Endothelial cell of umbilical vein (primary cell): Measurements from ENCODE around the gene WDR93. TPM values are rescaled to one million over a fixed set of nuclear protein-coding genes. Genes with fewer than 3 reads are reported as not detected.

ENCODE experiments used
- BruUV-seq: library from RNA; stranded (reverse); fragments of 400-500 nt; replicated peaks from 2 replicates; lab custom pipeline; 2021; lab: Mats Ljungman, UMichigan
- CTCF ChIA-PET: fragments of 300-600, 350-600 bp; sonication (Branson Sonifier 250); formaldehyde crosslinking; loops from one replicate; lab custom pipeline; 2021; ENCODE audit warnings: antibody characterized with exemption, inconsistent platforms; lab: Charles Lee
- POLR2A ChIA-PET: fragments of 300-600, 350-600 bp; sonication (Branson Sonifier 250); formaldehyde crosslinking; loops from one replicate; lab custom pipeline; 2021; ENCODE audit warnings: antibody characterized with exemption, inconsistent platforms; lab: Charles Lee
- DNase-seq: peaks from one replicate; pipeline ENCODE4 v3.0.0-alpha.2; 2011; ENCODE audit warnings: low read depth, low spot score
- FAIRE-seq: peaks from 2 replicates; lab custom pipeline; 2011; peaks lifted over from hg19 to GRCh38; lab: Jason Lieb, UNC
- H2AFZ ChIP-seq: 2 replicates; pipeline ENCODE4 v1.6.0; 2012; ENCODE audit warnings: low read depth, low read length, control low read depth, inconsistent platforms
- H3K27ac ChIP-seq: 2 replicates; pipeline ENCODE4 v1.5.1; 2011; ENCODE audit warnings: low read depth, mild to moderate bottlenecking, control low read depth, low read length, moderate library complexity; ENCODE audit not compliant: insufficient read depth
- H3K27me3 ChIP-seq, 2 experiments: 2 replicates each; pipeline versions ENCODE4 v1.6.0 to v1.6.1; 2011; ENCODE audit warnings: low read length in 2 of 2, mixed read lengths in 1 of 2; ENCODE audit not compliant: control insufficient read depth in 2 of 2, insufficient read depth in 2 of 2
- H3K36me3 ChIP-seq, 2 experiments: 2 replicates in 1 of 2; 3 replicates in 1 of 2; pipeline ENCODE4 v1.5.1; 2011; ENCODE audit warnings: low read length in 2 of 2, mild to moderate bottlenecking in 1 of 2, moderate library complexity in 1 of 2; ENCODE audit not compliant: control insufficient read depth in 2 of 2, insufficient read depth in 2 of 2; ENCODE audit errors: extremely low read depth in 1 of 2
- H3K4me1 ChIP-seq: 3 replicates; pipeline ENCODE4 v1.5.1; 2011; ENCODE audit warnings: mild to moderate bottlenecking, low read length; ENCODE audit not compliant: control insufficient read depth, insufficient read depth; ENCODE audit errors: extremely low read depth
- H3K4me2 ChIP-seq: 2 replicates; pipeline ENCODE4 v1.6.1; 2011; ENCODE audit warnings: low read length, control low read depth, mixed read lengths; ENCODE audit not compliant: insufficient read depth
- H3K4me3 ChIP-seq, 3 experiments: fragments of 200-600 bp in 1 of 3; sonication (generic), shearing (Covaris generic) in 1 of 3; replicated peaks in 1 of 3; 2 replicates each; pipeline ENCODE4 v1.5.1; 2011 to 2016; ENCODE audit warnings: control low read depth in 3 of 3, low read length in 3 of 3, mild to moderate bottlenecking in 2 of 3, inconsistent platforms in 1 of 3, low read depth in 1 of 3, moderate library complexity in 1 of 3; ENCODE audit not compliant: insufficient read depth in 1 of 3
- H3K79me2 ChIP-seq: 2 replicates; pipeline ENCODE4 v1.6.0; 2012; ENCODE audit warnings: low read length, inconsistent platforms; ENCODE audit not compliant: control insufficient read depth, insufficient read depth
- H3K9ac ChIP-seq: replicated peaks from 2 replicates; pipeline ENCODE3; 2011; ENCODE audit warnings: low read length, control low read depth; ENCODE audit not compliant: insufficient read depth; ENCODE audit errors: extremely low read depth
- H3K9me1 ChIP-seq: replicated peaks from 3 replicates; pipeline ENCODE4 v1.6.0; 2011; ENCODE audit warnings: mild to moderate bottlenecking, low read length; ENCODE audit not compliant: control insufficient read depth, insufficient read depth; ENCODE audit errors: extremely low read depth
- H3K9me3 ChIP-seq: replicated peaks from 2 replicates; pipeline ENCODE4 v1.5.1; 2012; ENCODE audit warnings: low read length, inconsistent platforms; ENCODE audit not compliant: control insufficient read depth, insufficient read depth
- H4K20me1 ChIP-seq: replicated peaks from 2 replicates; pipeline ENCODE3; 2011; ENCODE audit warnings: mild to moderate bottlenecking, low read length; ENCODE audit not compliant: control insufficient read depth, insufficient read depth; ENCODE audit errors: extremely low read depth
- CTCF ChIP-seq, 2 donors: IDR thresholded peaks; 1 replicate in 1 of 2; 2 replicates in 1 of 2; pipeline ENCODE4 v1.5.1; 2011; ENCODE audit warnings: low read length in 2 of 2, mild to moderate bottlenecking in 2 of 2, moderate library complexity in 2 of 2, control low read depth in 1 of 2, inconsistent platforms in 1 of 2, low read depth in 1 of 2; ENCODE audit not compliant: insufficient read depth in 1 of 2; ENCODE audit errors: extremely low read depth in 1 of 2
- EZH2 ChIP-seq: IDR thresholded peaks from 2 replicates; pipeline ENCODE4 v1.6.1; 2012; ENCODE audit warnings: borderline replicate concordance, low read depth, mild to moderate bottlenecking, moderate library complexity, low read length, inconsistent platforms; ENCODE audit not compliant: severe bottlenecking
- FOS ChIP-seq: IDR thresholded peaks from 2 replicates; pipeline ENCODE4 v1.6.1; 2011; ENCODE audit warnings: mild to moderate bottlenecking, low read length, moderate library complexity, borderline replicate concordance; ENCODE audit not compliant: insufficient read depth
- GATA2 ChIP-seq: IDR thresholded peaks from 2 replicates; pipeline ENCODE4 v1.7.0; 2011; ENCODE audit warnings: low read depth, mild to moderate bottlenecking, moderate library complexity, mixed read lengths, low read length; ENCODE audit not compliant: insufficient read length, insufficient read depth
- JUN ChIP-seq: IDR thresholded peaks from 2 replicates; pipeline ENCODE4 v1.6.1; 2011; ENCODE audit warnings: borderline replicate concordance, low read depth; ENCODE audit not compliant: insufficient read length, insufficient read depth
- MYC ChIP-seq: IDR thresholded peaks from one replicate; pipeline ENCODE4 v1.6.1; 2011; ENCODE audit warnings: mild to moderate bottlenecking, low read depth, low read length
- POLR2A ChIP-seq: IDR thresholded peaks from 2 replicates; pipeline ENCODE4 v1.6.1; 2012; ENCODE audit warnings: low read depth, mild to moderate bottlenecking, control low read depth, low read length
- POLR2AphosphoS5 ChIP-seq: IDR thresholded peaks from 2 replicates; pipeline ENCODE4 v1.6.1; 2012; ENCODE audit warnings: low read depth, mild to moderate bottlenecking, control low read depth, low read length, moderate library complexity; ENCODE audit not compliant: insufficient read depth
- dilution Hi-C: fragments of 300-500 bp; cut with MboI; formaldehyde crosslinking; loops from one replicate; pipeline ENCODE4 v1.15.0; 2019; ENCODE audit warnings: low sequenced_read_pairs; ENCODE audit not compliant: extremely low pct_ligation_motif_present
- intact Hi-C: fragments of 100-400 bp; cut with micrococcal nuclease; formaldehyde crosslinking; loops from one replicate; pipeline ENCODE4 v1.10.0; 2022
- polyA plus RNA-seq, 4 experiments: library from polyadenylated mRNA; depleted of rRNA in 3 of 4; stranded (reverse) in 3 of 4; unstranded in 1 of 4; fragments of >200 nt; gene quantifications; 2 replicates each; pipeline versions ENCODE4 v1.2.1 to v1.2.3, GENCODE V29; 2011 to 2012; ENCODE audit warnings: missing spikeins in 1 of 4
- total RNA-seq: library from RNA; stranded (reverse); gene quantifications from 2 replicates; pipeline ENCODE4 v1.2.3, GENCODE V29; 2021
- TF ChIP-seq, protein P1 (sequence below): IDR thresholded peaks from 2 replicates; pipeline ENCODE4 v1.6.1; 2011; ENCODE audit not compliant: insufficient read depth, insufficient read length

Gene WDR93
- total and polyA plus RNA-seq, 2 donors (not counting 3 experiments of a cell fraction or from before 2014, with no cell fraction given) = 0.07 TPM; not detected in 1

DNA sequence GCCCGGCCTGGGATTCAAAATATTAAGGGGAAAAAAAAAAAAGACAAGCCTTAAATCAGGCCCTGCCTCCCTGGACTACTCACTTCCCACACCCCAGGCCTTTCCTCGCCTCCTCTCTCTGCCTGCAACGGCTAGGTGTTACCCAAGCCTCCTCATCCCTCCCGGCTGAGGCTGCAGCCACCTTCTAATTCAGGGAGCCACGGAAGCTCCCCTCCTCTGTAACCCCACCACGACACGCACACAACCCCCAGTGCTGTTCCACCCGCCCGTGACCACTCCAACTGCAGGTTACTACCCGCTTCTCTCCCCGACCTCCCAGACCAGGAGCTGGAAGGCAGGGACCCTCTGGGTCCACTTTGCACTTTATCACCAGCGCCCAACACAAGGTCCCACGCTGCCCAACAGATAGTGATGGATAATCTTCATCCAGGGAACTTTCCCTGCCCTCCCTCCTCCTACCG is 36.3 kb upstream of the WDR93 start:
- H3K9me1 ChIP-seq = no peaks in the 10 kb centered on the region
- ChIA-PET CTCF (interaction anchor here (1.6 kb wide), 2 partner anchors 8 to 11 kb away, joined by 3 to 7 read pairs; no protein-coding TSS in a partner anchor), POLR2A (no interaction called here)
- H3K4me3 ChIP-seq = peak overlapping the region; percentile 58 to 67 (median 65)
- H3K79me2 ChIP-seq = peaks cover 5% of the 10 kb centered on the region
- H3K27ac ChIP-seq = no peak overlapping the region
- TF ChIP-seq POLR2AphosphoS5 = no peak
- no peak for TF ChIP-seq EZH2
- TF ChIP-seq CTCF (IDR thresholded peaks at IDR 0.05; ENCODE audit: extremely low read depth in 1 of 2, insufficient read depth in 1 of 2, low read depth in 1 of 2, low read length in 2 of 2) = no peak
- TF ChIP-seq, protein P1, sequence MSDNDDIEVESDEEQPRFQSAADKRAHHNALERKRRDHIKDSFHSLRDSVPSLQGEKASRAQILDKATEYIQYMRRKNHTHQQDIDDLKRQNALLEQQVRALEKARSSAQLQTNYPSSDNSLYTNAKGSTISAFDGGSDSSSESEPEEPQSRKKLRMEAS = no peak
- no peak for TF ChIP-seq GATA2
- TF ChIP-seq POLR2A = no peak
- no peak for TF ChIP-seq JUN
- TF ChIP-seq FOS = no peak
- no peak for TF ChIP-seq MYC
- FAIRE-seq (no peak), DNase-seq (no peak)
- peak overlapping the region; percentile 82 for H3K4me2 ChIP-seq
- no peaks in the 10 kb centered on the region for H4K20me1 ChIP-seq
- no TSS peak for BruUV-seq
- peaks cover 7% of the 10 kb centered on the region for H3K4me1 ChIP-seq
- no peaks in the 10 kb centered on the region for H3K9me3 ChIP-seq
- dilution Hi-C loops (no loop called here), intact Hi-C loops (no loop called here)
- H2AFZ ChIP-seq = peak overlapping the region; percentile 89
- no peaks in the 10 kb centered on the region for H3K27me3 ChIP-seq
- peak overlapping the region; percentile 64 for H3K9ac ChIP-seq
- H3K36me3 ChIP-seq = no peaks in the 10 kb centered on the region
